ENCODE data around the gene ARHGAP6.

Gene ARHGAP6

GRCh38 chrX:11206716-11207115 lies 459.0 kb downstream of the ARHGAP6 start:
- H3K4me3 ChIP-seq (ENCODE audit: low read depth, low read length) = no peak overlapping the region
- no peak for DNase-seq (ENCODE audit: low read depth)
- TF ChIP-seq CTCF (IDR thresholded peaks at IDR 0.05; ENCODE audit: low read depth, low read length) (no peak), MYC (IDR thresholded peaks at IDR 0.05; ENCODE audit: low read depth, low read length) (no peak), POLR2A (IDR thresholded peaks at IDR 0.05; ENCODE audit: extremely low read depth, insufficient read length) (no peak), MAX (IDR thresholded peaks at IDR 0.05; ENCODE audit: low read depth, low read length) (no peak)

- DNase-seq (ENCODE audit: low read depth) = no peak
- H3K4me3 ChIP-seq (ENCODE audit: low read depth, low read length) = no peak overlapping the region
- no peak for TF ChIP-seq CTCF (IDR thresholded peaks at IDR 0.05; ENCODE audit: low read depth, low read length)
- TF ChIP-seq MYC (IDR thresholded peaks at IDR 0.05; ENCODE audit: low read depth, low read length) = no peak
- no peak for TF ChIP-seq POLR2A (IDR thresholded peaks at IDR 0.05; ENCODE audit: extremely low read depth, insufficient read length)
- TF ChIP-seq MAX (IDR thresholded peaks at IDR 0.05; ENCODE audit: low read depth, low read length) = no peak
Observed at GRCh38 chrX:11205796-11206195, 459.9 kb downstream of the ARHGAP6 start.

GRCh38 chrX:11197671-11198070 lies 468.0 kb downstream of the ARHGAP6 start:
- TF ChIP-seq MAX (IDR thresholded peaks at IDR 0.05; ENCODE audit: low read depth, low read length) (no peak), POLR2A (IDR thresholded peaks at IDR 0.05; ENCODE audit: extremely low read depth, insufficient read length) (no peak), CTCF (IDR thresholded peaks at IDR 0.05; ENCODE audit: low read depth, low read length) (no peak), MYC (IDR thresholded peaks at IDR 0.05; ENCODE audit: low read depth, low read length) (no peak)
- DNase-seq (ENCODE audit: low read depth) = no peak

GRCh38 chrX:11196476-11196875 lies 469.2 kb downstream of the ARHGAP6 start:
- TF ChIP-seq MAX (IDR thresholded peaks at IDR 0.05; ENCODE audit: low read depth, low read length) = no peak
- no peak for TF ChIP-seq POLR2A (IDR thresholded peaks at IDR 0.05; ENCODE audit: extremely low read depth, insufficient read length)
- no peak for TF ChIP-seq MYC (IDR thresholded peaks at IDR 0.05; ENCODE audit: low read depth, low read length)
- TF ChIP-seq CTCF (IDR thresholded peaks at IDR 0.05; ENCODE audit: low read depth, low read length) = no peak
- DNase-seq (ENCODE audit: low read depth) = no peak
- no peak overlapping the region for H3K4me3 ChIP-seq (ENCODE audit: low read depth, low read length)

More at GRCh38 chrX:11197671-11198070, 468.0 kb downstream of the ARHGAP6 start:
- H3K4me3 ChIP-seq (ENCODE audit: low read depth, low read length) = no peak overlapping the region

- TF ChIP-seq POLR2A (IDR thresholded peaks at IDR 0.05; ENCODE audit: extremely low read depth, insufficient read length) = no peak
- TF ChIP-seq MYC (IDR thresholded peaks at IDR 0.05; ENCODE audit: low read depth, low read length) = no peak
- TF ChIP-seq CTCF (IDR thresholded peaks at IDR 0.05; ENCODE audit: low read depth, low read length) = no peak
- TF ChIP-seq MAX (IDR thresholded peaks at IDR 0.05; ENCODE audit: low read depth, low read length) = no peak
- peak; percentile 2 for DNase-seq (ENCODE audit: low read depth)
- no peak overlapping the region for H3K4me3 ChIP-seq (ENCODE audit: low read depth, low read length)
Observed at GRCh38 chrX:11193035-11193469, 472.7 kb downstream of the ARHGAP6 start.
